ENCODE measurements around the gene FNDC3A.

Gene FNDC3A, protein sequence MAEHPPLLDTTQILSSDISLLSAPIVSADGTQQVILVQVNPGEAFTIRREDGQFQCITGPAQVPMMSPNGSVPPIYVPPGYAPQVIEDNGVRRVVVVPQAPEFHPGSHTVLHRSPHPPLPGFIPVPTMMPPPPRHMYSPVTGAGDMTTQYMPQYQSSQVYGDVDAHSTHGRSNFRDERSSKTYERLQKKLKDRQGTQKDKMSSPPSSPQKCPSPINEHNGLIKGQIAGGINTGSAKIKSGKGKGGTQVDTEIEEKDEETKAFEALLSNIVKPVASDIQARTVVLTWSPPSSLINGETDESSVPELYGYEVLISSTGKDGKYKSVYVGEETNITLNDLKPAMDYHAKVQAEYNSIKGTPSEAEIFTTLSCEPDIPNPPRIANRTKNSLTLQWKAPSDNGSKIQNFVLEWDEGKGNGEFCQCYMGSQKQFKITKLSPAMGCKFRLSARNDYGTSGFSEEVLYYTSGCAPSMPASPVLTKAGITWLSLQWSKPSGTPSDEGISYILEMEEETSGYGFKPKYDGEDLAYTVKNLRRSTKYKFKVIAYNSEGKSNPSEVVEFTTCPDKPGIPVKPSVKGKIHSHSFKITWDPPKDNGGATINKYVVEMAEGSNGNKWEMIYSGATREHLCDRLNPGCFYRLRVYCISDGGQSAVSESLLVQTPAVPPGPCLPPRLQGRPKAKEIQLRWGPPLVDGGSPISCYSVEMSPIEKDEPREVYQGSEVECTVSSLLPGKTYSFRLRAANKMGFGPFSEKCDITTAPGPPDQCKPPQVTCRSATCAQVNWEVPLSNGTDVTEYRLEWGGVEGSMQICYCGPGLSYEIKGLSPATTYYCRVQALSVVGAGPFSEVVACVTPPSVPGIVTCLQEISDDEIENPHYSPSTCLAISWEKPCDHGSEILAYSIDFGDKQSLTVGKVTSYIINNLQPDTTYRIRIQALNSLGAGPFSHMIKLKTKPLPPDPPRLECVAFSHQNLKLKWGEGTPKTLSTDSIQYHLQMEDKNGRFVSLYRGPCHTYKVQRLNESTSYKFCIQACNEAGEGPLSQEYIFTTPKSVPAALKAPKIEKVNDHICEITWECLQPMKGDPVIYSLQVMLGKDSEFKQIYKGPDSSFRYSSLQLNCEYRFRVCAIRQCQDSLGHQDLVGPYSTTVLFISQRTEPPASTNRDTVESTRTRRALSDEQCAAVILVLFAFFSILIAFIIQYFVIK

DNA sequence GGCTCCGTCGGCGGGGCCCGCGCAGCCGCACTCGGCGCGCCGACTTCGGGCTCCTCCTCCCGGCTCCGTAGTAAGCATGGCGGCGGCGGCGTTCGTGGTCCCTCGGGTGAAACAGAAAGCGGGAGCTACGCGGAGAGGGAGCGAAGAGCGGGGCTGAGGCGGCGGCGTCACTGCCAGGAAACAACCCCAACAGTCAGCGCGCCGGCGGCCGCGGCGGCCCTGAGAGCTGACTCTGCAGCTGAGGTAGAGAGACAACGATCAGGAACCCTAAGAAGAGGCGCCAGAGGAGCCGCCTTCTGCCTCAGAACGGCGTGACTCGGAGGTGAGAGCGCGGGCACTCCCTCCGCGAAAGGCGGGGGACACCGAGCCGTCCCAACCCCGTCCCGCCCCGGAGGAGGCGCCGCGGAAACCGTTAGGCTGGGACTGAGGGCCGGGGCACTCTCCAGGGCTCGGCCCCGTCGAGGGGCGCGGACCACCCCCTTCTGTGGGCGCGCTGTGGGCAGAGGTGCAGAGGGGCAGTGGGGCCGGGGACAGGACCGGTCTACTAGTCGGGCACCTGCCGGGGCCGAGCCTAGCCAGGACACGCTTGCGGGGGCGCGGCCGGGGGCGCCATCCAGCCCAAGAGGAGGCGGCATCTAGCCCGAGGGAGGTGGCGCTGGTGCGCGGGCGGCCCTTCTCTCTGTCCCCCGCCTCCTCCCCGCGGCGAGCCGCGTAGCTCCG lies at the start of gene FNDC3A:
TSS of gene FNDC3A (plus strand) at position 57 of the 720 bp plus-strand sequence. CDS start 30,279 bp downstream, outside the sequence.
- no peaks in the 10 kb centered on the region for H3K36me3 ChIP-seq (ENCODE audit: control insufficient read depth, insufficient read depth, low read length)
- no peaks in the 10 kb centered on the region for H3K27me3 ChIP-seq (ENCODE audit: control insufficient read depth, insufficient read depth, low read length)
- peak within 1 kb of the TSS; percentile 44 for H3K4me3 ChIP-seq (ENCODE audit: low read length)
- H3K9ac ChIP-seq (ENCODE audit: low read length): peak within 1 kb of the TSS; percentile 80
- H3K9me3 ChIP-seq (ENCODE audit: control insufficient read depth, low read length): peaks cover 10% of the 10 kb centered on the region
- H3K4me1 ChIP-seq (ENCODE audit: control insufficient read depth, insufficient read depth, low read length): peaks cover 3% of the 10 kb centered on the region

DNA sequence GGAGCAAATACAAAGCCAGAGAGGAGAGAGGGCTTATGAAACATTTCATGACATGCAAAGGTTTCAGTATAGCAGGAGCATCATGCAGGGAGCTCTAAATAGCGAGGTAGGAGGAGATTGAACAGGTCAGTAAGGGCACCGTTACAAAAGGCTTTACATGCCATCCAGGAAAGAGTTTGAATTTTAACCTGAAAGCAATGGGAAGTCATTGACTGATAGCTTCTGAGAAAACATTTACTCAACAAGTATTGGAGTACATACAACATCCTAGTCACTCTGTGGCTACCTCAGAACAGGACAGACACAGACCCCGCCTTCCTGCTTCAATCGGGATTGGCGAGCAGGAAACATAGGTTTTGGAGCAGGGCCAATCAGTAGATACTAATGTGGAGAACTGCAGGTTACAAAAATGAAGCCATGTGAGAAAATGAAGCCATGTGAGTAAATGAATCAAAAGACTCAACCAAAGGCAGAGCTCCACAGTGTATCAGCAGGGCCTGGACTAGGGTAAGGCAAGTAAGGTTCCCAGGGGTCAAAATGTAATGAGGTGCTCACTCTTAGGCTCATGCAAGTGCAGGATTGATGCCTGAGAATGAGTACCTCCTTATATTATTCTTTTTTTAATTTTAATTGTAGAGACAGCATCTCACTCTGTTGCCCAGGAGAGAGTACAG lies 46.8 kb upstream of the FNDC3A start:
- H3K4me1 ChIP-seq (ENCODE audit: control insufficient read depth, insufficient read depth, low read length): no peaks in the 10 kb centered on the region

DNA sequence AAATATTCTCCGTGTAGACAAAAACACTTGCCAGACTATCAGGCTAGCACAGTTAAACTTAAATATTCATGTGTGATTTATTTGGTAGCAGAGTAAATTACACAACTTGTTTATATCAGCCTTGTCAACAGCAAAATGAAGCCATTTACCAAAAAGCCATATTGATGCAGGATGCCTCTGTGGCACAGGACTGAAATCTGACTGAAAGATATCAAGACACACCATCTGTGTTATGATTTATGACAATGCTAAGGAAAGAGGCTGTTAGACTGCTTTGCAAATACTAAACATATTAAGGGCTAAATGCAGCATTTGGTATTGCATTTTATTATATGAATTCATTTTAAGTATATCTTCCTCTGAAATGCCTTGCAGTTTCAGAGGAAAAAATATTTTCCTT lies 44.8 kb upstream of the FNDC3A start:
- H3K4me3 ChIP-seq (ENCODE audit: low read length): no peak overlapping the region
- H3K27me3 ChIP-seq (ENCODE audit: control insufficient read depth, insufficient read depth, low read length): no peaks in the 10 kb centered on the region
- H3K9me3 ChIP-seq (ENCODE audit: control insufficient read depth, low read length): no peaks in the 10 kb centered on the region
- H3K36me3 ChIP-seq (ENCODE audit: control insufficient read depth, insufficient read depth, low read length): no peaks in the 10 kb centered on the region
- no peak overlapping the region for H3K9ac ChIP-seq (ENCODE audit: low read length)
- H3K4me1 ChIP-seq (ENCODE audit: control insufficient read depth, insufficient read depth, low read length): no peaks in the 10 kb centered on the region

More for the DNA sequence above, 46.8 kb upstream of the FNDC3A start:
- Histone ChIP-seq H3K4me3 (ENCODE audit: low read length) (no peak overlapping the region), H3K27me3 (ENCODE audit: control insufficient read depth, insufficient read depth, low read length) (no peaks in the 10 kb centered on the region), H3K36me3 (ENCODE audit: control insufficient read depth, insufficient read depth, low read length) (no peaks in the 10 kb centered on the region), H3K9me3 (ENCODE audit: control insufficient read depth, low read length) (no peaks in the 10 kb centered on the region), H3K9ac (ENCODE audit: low read length) (no peak overlapping the region)

DNA sequence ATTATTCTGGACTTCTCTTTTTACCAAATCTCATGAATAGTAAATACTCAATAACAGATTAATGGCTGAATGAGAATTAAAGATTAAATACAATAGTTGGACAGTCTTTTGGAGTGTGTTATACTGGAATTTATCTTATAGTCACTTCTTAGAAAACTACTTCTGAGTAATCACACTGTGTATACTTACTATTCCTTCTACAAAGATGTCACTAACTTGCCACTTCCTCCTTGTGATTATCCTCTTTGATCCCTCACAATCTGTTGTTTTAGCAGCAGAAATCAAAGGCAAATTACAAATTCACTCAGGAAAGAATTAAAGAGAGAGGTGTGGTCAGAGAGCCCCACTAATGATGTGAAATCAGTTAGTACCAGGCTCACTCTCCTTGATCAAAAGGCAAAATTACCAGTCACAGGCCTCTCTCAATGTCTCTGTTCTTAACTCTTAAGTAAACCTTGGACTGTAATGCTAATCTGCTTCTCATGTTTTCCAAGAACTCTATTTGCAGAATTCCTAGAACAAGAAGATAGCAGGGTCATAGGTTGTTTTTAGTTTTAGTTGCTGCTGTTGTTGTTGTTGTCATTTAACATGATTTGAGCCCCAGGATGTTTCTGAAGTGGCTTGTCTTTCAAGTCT lies 37.3 kb upstream of the FNDC3A start:
- Histone ChIP-seq H3K4me3 (ENCODE audit: low read length) (no peak overlapping the region), H3K27me3 (ENCODE audit: control insufficient read depth, insufficient read depth, low read length) (no peaks in the 10 kb centered on the region), H3K9me3 (ENCODE audit: control insufficient read depth, low read length) (no peaks in the 10 kb centered on the region), H3K36me3 (ENCODE audit: control insufficient read depth, insufficient read depth, low read length) (no peaks in the 10 kb centered on the region), H3K4me1 (ENCODE audit: control insufficient read depth, insufficient read depth, low read length) (peaks cover 10% of the 10 kb centered on the region), H3K9ac (ENCODE audit: low read length) (no peak overlapping the region)

DNA sequence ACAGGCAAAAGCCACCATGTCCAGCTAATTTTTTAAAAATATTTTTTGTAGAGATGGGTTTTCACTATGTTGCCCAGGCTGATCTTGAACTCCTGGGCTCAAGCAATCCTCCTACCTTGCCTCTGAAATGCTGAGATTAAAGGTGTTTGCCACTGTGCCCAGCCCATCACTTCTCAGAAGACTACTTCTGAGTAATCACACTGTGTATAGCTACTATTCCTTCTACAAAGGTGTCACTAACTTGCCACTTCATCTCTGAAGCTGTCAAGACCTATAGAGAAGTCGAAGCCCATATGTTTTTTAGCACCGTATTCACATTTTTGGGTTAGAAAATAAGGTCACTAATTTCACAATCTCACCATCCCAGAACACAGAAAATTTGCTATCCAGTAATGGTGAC lies 36.0 kb upstream of the FNDC3A start:
- Histone ChIP-seq H3K9ac (ENCODE audit: low read length) (no peak overlapping the region), H3K27me3 (ENCODE audit: control insufficient read depth, insufficient read depth, low read length) (no peaks in the 10 kb centered on the region), H3K4me1 (ENCODE audit: control insufficient read depth, insufficient read depth, low read length) (peaks cover 10% of the 10 kb centered on the region), H3K4me3 (ENCODE audit: low read length) (no peak overlapping the region), H3K36me3 (ENCODE audit: control insufficient read depth, insufficient read depth, low read length) (no peaks in the 10 kb centered on the region), H3K9me3 (ENCODE audit: control insufficient read depth, low read length) (no peaks in the 10 kb centered on the region)

DNA sequence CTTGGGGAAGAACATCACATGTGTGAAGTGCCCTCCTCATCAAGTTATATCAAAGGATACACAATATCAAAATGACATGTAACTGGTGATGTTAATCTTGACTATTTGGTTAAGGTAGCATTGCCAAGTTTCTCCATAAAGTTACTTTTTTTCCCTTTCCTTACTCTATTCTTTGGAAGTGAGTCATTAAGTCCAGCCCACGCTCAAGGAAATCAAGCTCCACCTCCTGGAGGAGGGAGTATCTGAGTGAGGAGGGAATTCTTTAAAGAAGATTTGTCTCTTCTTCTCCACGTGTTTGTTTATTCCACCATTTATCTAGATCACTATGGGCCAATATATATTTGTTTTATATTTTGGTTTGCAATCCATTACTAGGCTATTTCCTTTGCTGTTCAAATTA lies 33.6 kb upstream of the FNDC3A start:
- Histone ChIP-seq H3K9ac (ENCODE audit: low read length) (no peak overlapping the region), H3K4me3 (ENCODE audit: low read length) (no peak overlapping the region), H3K9me3 (ENCODE audit: control insufficient read depth, low read length) (no peaks in the 10 kb centered on the region), H3K4me1 (ENCODE audit: control insufficient read depth, insufficient read depth, low read length) (peaks cover 11% of the 10 kb centered on the region), H3K36me3 (ENCODE audit: control insufficient read depth, insufficient read depth, low read length) (no peaks in the 10 kb centered on the region), H3K27me3 (ENCODE audit: control insufficient read depth, insufficient read depth, low read length) (no peaks in the 10 kb centered on the region)

DNA sequence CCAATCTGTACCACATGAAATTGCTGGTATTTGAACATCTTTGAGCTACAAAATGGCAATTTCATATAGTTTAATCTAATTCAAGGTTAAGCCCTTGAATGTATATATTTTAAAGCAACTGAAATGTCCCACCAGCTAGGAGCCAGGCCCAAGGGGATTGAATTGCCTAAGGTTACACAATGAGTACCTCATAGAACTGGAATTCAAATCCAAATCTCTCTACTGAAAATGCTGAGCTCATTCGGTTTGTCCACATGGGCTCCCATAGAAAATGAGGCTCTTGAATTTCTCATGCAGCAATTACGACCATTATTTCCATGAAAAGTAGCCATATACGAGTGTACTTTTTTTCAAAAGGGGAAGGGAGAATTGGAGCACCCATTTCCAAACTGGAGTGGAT lies 31.5 kb upstream of the FNDC3A start:
- H3K36me3 ChIP-seq (ENCODE audit: control insufficient read depth, insufficient read depth, low read length): no peaks in the 10 kb centered on the region
- peaks cover 10% of the 10 kb centered on the region for H3K4me1 ChIP-seq (ENCODE audit: control insufficient read depth, insufficient read depth, low read length)
- H3K9ac ChIP-seq (ENCODE audit: low read length): no peak overlapping the region
- no peak overlapping the region for H3K4me3 ChIP-seq (ENCODE audit: low read length)
- H3K27me3 ChIP-seq (ENCODE audit: control insufficient read depth, insufficient read depth, low read length): no peaks in the 10 kb centered on the region
- no peaks in the 10 kb centered on the region for H3K9me3 ChIP-seq (ENCODE audit: control insufficient read depth, low read length)

DNA sequence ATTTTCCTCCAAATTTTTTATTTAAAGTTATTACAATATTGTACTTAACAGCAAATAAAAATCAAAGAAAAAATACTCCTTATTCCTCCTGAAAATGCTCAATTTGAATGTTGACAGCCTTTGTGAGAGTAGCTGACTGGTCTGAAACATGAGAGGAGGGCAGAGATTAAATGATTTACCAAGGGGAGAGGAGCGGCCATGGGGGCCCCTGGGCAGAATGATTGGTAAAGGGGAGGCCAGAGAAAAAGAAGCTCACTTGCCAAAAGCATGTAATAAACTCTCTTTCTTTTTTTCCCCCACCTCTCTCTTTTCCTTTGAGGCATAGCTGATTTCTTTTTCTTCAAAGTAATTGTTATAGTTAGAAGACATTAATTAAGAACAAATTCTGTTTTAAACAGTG lies 30.1 kb upstream of the FNDC3A start:
- Histone ChIP-seq H3K9me3 (ENCODE audit: control insufficient read depth, low read length) (no peaks in the 10 kb centered on the region), H3K27me3 (ENCODE audit: control insufficient read depth, insufficient read depth, low read length) (no peaks in the 10 kb centered on the region), H3K4me1 (ENCODE audit: control insufficient read depth, insufficient read depth, low read length) (peaks cover 13% of the 10 kb centered on the region), H3K9ac (ENCODE audit: low read length) (no peak overlapping the region), H3K4me3 (ENCODE audit: low read length) (no peak overlapping the region), H3K36me3 (ENCODE audit: control insufficient read depth, insufficient read depth, low read length) (no peaks in the 10 kb centered on the region)

DNA sequence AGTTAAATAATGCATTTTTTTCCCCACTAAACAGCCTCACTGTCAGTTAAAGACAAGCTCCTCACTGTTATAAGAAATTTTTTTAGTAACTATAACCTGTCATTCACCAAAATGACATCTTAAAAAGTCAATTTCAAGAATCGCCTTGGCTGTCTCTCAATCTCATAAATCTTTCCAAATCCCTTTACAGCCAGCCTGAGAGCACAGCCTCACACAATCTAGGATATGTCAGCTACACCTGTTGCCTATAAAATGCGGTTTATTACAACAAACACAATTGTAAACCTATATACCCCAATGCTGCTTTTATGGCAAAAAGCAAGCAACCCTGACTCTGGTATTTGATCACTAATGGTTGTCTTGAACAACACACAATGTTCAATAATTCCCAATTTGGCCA lies 29.5 kb upstream of the FNDC3A start:
- no peaks in the 10 kb centered on the region for H3K36me3 ChIP-seq (ENCODE audit: control insufficient read depth, insufficient read depth, low read length)
- H3K4me3 ChIP-seq (ENCODE audit: low read length): no peak overlapping the region
- no peaks in the 10 kb centered on the region for H3K27me3 ChIP-seq (ENCODE audit: control insufficient read depth, insufficient read depth, low read length)
- no peak overlapping the region for H3K9ac ChIP-seq (ENCODE audit: low read length)
- H3K9me3 ChIP-seq (ENCODE audit: control insufficient read depth, low read length): no peaks in the 10 kb centered on the region
- H3K4me1 ChIP-seq (ENCODE audit: control insufficient read depth, insufficient read depth, low read length): peaks cover 13% of the 10 kb centered on the region

DNA sequence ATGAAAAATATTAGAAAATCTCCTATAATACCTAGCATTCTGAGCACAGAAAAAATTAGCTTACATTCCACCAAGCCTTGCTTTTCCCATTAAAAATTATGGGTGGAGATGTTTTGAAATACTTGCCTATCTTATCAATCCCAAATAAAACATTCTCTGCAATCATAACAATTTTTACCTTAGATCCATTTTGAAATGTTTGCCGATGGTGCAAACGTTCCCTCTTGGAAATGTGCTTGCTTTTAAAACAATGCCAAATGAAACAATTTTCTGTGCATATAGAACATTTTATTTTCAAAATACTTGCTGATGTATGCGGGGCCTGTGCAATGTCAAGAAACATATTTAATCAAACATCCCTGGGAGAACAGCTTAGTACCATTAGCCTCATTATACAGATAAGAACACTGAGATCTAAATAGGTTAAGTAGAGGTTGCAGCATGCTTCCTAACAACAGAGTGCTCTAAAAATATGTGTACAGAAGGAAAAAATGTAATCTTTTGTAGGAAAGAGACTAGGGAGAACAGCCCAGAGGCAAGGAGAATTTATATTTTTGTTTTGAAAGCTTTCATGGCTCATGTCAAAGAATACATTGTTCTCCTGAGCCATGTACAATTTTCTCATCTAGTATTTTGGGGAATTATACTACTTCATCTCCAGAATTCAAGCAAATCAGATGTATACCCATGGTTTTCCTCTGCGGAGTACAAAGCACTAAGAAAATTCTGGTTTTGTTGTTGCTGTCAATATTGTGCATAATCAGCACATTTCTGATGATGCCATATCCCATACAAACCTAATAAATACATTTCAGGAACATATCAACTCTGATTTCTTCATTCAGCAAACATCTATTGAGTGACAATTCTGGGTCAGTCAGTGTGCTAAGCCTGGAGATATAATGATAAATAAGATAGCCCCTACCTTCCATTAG lies 25.9 kb upstream of the FNDC3A start:
- Histone ChIP-seq H3K4me1 (ENCODE audit: control insufficient read depth, insufficient read depth, low read length) (peaks cover 13% of the 10 kb centered on the region), H3K27me3 (ENCODE audit: control insufficient read depth, insufficient read depth, low read length) (no peaks in the 10 kb centered on the region), H3K4me3 (ENCODE audit: low read length) (no peak overlapping the region), H3K9ac (ENCODE audit: low read length) (no peak overlapping the region), H3K36me3 (ENCODE audit: control insufficient read depth, insufficient read depth, low read length) (no peaks in the 10 kb centered on the region), H3K9me3 (ENCODE audit: control insufficient read depth, low read length) (no peaks in the 10 kb centered on the region)
